ENCODE results near the gene DDX11.
"Not testable (repeated sequence)": the region's sequence is repeated elsewhere in the genome, so short reads cannot be mapped to it uniquely, and the experiment has no call there.

Gene DDX11

GRCh38 chr12:31067656-31068055 lies 6.0 kb upstream of the DDX11 start:
- not testable (repeated sequence) for DNase-seq (ENCODE audit: low read depth)

- not testable (repeated sequence) for DNase-seq (ENCODE audit: low read depth)
These were observed 2.5 kb upstream of the DDX11 start for GRCh38 chr12:31070971-31071740.

DNA sequence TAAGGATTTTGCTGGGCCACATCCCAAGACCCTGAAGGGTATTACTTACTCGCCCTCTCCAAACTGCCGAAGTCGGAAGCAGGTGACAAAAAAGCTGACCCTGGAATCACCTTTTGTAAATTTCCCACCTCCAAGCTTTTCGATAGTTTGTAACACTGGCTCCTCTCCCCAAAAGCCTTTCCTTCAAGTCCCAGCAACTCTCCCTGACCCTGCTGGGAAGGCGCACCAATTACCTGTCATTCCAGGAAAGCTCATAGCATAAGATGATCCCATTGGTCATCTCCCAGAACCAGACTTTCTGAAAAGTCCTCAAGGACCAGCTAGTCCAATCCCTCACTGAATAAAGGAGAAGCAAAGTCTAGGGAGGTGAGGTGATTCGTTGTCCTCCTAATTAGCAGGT lies 698 bp upstream of the DDX11 start:
- DNase-seq (ENCODE audit: low read depth), result not testable (repeated sequence)

- not testable (repeated sequence) for DNase-seq (ENCODE audit: low read depth)
These were observed 744 bp downstream of the DDX11 start for GRCh38 chr12:31074333-31074874.

- DNase-seq (ENCODE audit: low read depth), result not testable (repeated sequence)
These were observed 2.5 kb downstream of the DDX11 start for GRCh38 chr12:31076150-31076549.

- not testable (repeated sequence) for DNase-seq (ENCODE audit: low read depth)
These were observed 3.4 kb downstream of the DDX11 start for GRCh38 chr12:31077095-31077494.

DNA sequence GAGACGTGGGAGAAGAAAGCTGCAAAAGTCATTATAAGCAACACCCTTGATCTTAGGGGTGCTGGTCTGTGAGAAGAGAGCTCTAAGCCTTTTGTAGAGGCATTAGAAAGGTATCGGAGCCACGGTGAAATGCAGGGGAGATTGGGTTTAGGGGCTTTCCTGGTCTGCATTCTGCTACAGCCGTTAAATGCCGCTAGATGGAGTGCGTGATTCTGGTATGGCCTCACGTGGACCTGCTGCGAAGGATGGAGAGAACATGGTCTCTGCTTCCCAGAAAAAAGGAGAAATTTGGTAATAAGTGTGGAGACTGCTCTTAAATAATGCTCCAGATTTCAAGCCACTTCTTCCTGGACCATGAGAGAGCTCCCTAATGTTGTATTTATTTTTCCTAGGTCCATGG lies 4.3 kb downstream of the DDX11 start:
- not testable (repeated sequence) for DNase-seq (ENCODE audit: low read depth)

DNA sequence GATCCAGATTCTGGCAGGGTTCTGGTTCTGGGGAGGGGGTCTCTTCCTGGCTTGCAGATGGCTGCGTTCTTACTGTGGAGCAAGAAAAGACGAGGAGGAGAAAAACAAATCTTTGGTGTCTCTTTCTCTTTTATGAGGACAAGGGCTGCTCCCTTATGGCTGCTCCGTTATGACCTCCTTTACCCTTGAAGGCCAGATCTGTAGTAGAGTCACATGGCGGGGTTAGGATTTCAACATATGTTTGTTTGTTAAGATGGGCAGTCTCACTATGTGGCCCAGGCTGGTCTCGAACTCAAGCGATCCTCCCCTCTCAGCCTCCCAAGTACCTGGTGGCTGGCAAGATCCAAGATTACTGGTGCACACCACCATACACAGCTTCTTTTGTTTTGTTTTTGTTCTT lies 5.8 kb downstream of the DDX11 start:
- DNase-seq (ENCODE audit: low read depth), result not testable (repeated sequence)

GRCh38 chr12:31080221-31080620 lies 6.6 kb downstream of the DDX11 start:
- not testable (repeated sequence) for DNase-seq (ENCODE audit: low read depth)

DNA sequence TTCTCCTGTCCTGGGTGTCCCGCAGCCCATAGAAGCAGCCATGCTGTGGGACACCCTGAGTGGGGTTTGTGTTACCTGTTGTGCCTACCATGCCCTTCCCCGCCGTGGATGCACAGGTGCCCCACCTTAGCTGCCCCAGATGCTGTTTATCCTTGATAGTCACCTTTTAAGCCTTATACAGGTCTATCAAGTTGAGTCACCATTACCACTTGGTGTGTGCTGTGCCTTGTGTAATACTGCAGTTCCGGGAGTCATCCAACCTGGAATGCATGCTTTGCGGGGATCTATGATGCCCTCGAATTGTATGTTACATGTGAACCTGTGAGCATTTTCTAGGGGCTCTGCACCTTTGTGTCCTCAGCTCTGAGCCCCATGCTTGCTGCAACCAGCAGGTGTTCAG lies 7.6 kb downstream of the DDX11 start:
- not testable (repeated sequence) for DNase-seq (ENCODE audit: low read depth)

- not testable (repeated sequence) for DNase-seq (ENCODE audit: low read depth)
These were observed 10.6 kb downstream of the DDX11 start for GRCh38 chr12:31084241-31084640.

DNA sequence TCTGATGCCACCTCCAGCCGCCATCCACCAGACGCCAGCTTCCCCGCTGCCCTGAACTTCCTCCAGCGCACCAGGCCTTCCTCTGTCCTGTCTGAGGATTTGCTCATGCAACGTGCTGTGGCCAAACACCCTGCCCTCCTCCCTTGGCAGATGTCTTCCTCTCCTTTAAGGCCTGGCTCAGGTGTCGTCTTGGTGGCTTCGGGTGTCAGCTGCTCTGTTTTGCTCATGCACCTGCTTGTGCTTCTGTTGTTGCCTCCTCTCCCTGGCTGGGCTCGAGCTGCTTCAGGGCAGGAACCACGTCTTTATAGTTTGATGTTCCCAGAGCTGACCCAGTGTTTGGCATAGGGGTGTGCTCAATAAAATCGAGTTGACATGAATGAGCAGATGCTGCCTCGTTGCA lies 12.4 kb downstream of the DDX11 start:
- not testable (repeated sequence) for DNase-seq (ENCODE audit: low read depth)

DNA sequence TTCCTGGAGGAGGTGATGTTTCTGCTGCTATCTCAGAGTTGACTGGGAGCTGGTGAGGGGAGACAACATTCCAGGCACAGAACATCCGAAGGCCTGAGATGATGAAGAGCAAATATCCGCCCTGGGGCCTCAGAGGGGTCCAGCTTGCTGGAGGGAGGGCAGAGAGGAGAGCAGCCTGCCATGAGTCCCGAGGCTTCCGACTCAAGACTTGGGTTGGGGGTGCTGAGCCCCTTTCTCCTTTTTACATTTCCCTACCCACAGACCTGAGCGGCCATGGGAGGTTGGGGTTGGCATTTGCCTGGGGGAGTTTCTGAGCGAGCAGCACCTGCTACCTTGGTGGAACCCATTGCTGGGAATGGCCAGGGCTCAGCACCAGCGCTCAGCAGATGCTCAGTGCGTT lies 13.8 kb downstream of the DDX11 start:
- DNase-seq (ENCODE audit: low read depth), result not testable (repeated sequence)

DNA sequence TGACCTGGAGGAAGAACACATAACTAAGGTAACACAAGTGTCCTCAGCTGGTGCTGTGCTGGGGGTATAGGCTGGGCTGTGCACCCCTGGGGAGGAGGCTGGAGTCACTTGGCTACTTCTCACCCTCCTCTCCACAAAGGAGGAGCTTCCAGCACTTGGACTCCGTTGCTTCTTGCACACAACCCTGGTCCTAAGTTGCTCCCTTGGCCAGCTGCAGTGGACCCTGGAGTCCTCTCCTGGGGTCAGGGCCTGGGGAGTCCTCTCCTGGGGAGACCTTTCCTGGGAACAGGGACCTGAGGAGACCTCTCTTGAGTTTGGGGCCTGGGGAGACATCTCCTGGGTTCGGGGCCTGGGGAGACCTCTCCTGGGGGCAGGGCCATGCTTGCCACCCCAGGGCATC lies 14.3 kb downstream of the DDX11 start:
- not testable (repeated sequence) for DNase-seq (ENCODE audit: low read depth)

DNA sequence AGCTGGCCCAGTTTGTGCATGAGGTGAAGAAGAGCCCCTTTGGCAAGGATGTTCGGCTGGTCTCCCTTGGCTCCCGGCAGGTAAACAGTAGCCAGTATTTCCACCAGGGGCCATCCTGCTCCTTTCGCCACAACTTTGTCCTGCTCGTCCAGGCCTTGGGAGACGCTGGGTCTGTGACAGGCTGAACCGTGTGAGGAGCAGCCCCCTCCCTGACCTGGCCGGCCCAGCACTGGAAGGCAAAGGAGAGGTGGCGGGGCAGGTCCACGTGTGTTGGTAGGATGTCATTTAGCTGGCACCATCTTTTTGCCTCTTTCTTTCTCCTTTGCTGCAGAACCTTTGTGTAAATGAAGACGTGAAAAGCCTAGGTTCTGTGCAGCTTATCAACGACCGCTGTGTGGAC lies 15.4 kb downstream of the DDX11 start:
- DNase-seq (ENCODE audit: low read depth), result no peak

DNA sequence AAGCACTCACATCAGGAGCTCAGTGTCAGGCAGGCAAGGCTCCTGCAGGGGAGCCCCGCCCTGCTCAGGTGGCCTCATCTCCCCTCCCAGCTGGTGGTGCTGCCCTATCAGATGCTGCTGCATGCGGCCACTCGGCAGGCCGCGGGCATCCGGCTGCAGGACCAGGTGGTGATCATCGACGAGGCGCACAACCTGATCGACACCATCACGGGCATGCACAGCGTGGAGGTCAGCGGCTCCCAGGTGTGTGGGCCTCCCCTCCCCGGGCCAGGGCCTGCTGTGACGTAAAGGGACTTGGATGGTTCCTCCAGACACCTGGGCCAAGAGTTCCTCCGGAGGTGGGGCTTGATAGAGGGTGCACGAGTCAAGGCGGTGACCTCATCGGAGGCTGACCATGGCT lies 18.0 kb downstream of the DDX11 start:
- not testable (repeated sequence) for DNase-seq (ENCODE audit: low read depth)

GRCh38 chr12:31092718-31093117 lies 19.1 kb downstream of the DDX11 start:
- DNase-seq (ENCODE audit: low read depth), result not testable (repeated sequence)

DNA sequence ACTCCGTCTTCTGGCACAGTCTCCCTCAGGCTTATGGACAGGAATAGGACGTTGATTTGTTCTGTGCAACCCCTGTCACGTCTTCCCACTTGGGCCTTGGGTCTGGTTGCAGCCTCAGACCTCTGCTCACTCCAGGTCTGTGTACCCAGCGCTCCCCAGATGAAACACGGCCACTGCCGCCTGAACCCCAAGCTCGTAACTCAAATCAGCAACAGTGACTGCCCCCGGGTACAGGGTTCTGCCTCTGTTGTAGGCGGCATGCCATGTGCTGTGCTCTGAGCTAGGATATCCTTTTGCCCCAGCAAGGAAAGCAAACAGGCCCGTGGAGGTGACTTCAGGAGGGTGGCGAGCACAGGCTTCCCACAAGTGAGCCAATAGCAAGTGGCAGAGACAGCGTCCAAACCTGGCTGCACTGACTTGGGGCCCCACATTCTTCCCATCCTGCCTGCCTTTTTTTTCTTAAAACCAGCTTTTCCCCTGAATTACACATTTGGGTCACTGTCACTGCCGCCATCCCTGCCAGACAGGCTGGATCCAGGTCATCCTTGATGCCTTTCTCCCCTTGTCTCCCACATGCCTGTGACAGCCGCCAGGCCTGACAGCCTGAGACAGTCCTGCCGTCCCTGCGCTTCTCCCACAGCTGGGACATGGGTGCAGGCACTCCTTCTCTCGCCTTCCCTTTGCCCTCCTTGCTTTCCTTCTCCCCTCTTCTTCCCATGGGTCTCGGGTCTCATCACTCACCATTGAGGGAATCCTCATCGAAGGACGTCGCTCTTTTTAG lies 21.6 kb downstream of the DDX11 start:
- DNase-seq (ENCODE audit: low read depth), result not testable (repeated sequence)

DNA sequence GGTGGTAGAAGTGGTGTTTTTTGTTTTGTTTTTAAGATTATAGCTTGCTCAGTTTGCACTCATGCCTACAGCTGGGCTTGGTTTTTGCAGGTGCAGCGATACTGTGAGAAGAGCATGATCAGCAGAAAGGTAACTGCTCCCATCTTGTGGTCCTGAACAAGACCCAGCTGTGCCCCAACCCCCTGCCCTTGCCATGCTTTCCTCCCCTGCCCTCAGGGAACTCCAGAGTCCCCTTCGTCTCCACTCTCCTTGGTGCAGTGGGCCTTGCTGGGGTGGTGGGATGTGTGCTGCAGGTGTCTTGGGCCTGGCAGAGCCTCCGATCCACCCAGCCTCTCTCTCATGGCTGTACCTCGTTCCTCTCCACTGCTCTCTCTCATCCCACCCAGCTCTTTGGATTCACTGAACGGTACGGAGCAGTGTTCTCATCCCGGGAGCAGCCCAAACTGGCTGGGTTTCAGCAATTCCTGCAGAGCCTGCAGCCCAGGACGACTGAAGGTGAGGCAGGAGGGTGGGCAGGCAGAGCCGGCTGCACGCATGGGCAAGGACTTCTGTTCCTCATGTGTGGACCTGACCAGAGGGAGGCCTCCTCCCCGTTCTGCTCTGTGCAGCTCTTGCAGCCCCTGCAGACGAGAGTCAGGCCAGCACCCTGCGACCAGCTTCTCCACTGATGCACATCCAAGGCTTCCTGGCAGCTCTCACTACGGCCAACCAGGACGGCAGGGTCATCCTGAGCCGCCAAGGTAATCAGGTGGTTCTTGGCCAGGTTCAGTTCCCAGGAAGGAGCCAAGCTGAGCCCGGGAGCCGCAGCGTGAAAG lies 22.8 kb downstream of the DDX11 start:
- not testable (repeated sequence) for DNase-seq (ENCODE audit: low read depth)

DNA sequence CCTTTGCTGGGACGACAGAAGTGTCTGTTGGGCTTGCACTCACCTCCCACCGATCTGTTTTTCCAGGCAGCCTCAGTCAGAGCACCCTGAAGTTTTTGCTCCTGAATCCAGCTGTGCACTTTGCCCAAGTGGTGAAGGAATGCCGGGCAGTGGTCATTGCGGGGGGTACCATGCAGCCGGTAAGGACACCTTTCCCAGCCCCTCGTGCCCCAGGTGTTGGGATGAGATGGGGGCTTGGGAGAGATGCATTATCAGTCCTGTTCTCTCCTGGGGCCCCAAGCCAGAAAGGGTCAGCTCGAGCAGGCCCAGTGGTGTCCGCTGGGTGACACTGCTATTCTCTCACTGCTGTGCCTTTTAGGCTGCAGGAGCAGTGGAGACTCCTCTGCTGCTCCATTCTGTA lies 24.2 kb downstream of the DDX11 start:
- not testable (repeated sequence) for DNase-seq (ENCODE audit: low read depth)

GRCh38 chr12:31098363-31098762 lies 24.7 kb downstream of the DDX11 start:
- not testable (repeated sequence) for DNase-seq (ENCODE audit: low read depth)

DNA sequence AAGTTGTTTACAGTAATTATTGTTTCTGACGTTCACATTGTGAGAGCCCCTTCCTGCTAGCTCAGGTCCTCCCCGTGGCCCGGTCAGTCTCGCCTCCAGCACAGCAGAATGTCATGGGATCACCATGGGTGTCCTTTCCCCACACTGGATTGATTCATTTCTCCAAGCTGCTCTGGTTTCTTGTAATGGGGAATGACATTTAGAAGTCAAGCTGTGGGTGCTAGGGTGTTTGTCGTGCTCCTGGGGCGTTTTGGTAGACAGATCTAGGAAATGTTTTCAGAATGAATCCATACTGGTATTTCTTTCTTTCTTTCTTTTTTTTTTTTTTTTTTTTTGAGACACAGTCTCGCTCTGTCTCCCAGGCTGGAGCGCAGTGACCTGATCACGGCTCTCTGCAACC lies 25.1 kb downstream of the DDX11 start:
- not testable (repeated sequence) for DNase-seq (ENCODE audit: low read depth)

Data from stimulated activated CD8-positive, alpha-beta memory T cell treated with anti-CD3 and anti-CD28 coated beads, Interleukin-7, amount 100 ng/mL, for 24 hours (primary cell).